ENCODE results near the gene INTS6.

GRCh38 chr13:51332566-51333361, 120.1 kb downstream of the INTS6 start:
- TF ChIP-seq SP1 (IDR thresholded peaks at IDR 0.05) = no peak
- no peak for TF ChIP-seq HDGF (IDR thresholded peaks at IDR 0.05; ENCODE audit: borderline replicate concordance)
- TF ChIP-seq LEF1 (IDR thresholded peaks at IDR 0.05; ENCODE audit: borderline replicate concordance) = no peak
- TF ChIP-seq NFRKB (IDR thresholded peaks at IDR 0.05) = no peak
- TF ChIP-seq, protein P1, sequence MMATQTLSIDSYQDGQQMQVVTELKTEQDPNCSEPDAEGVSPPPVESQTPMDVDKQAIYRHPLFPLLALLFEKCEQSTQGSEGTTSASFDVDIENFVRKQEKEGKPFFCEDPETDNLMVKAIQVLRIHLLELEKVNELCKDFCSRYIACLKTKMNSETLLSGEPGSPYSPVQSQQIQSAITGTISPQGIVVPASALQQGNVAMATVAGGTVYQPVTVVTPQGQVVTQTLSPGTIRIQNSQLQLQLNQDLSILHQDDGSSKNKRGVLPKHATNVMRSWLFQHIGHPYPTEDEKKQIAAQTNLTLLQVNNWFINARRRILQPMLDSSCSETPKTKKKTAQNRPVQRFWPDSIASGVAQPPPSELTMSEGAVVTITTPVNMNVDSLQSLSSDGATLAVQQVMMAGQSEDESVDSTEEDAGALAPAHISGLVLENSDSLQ (IDR thresholded peaks at IDR 0.05) = no peak
- TF ChIP-seq BHLHE40 (IDR thresholded peaks at IDR 0.05; ENCODE audit: borderline replicate concordance) = no peak
- TF ChIP-seq FOXK2 (IDR thresholded peaks at IDR 0.05) = no peak
- TF ChIP-seq ARNT (IDR thresholded peaks at IDR 0.05) = no peak
- TF ChIP-seq FOXM1 (IDR thresholded peaks at IDR 0.05; ENCODE audit: borderline replicate concordance) = no peak
- TF ChIP-seq CTBP1 (IDR thresholded peaks at IDR 0.05; ENCODE audit: borderline replicate concordance) = no peak

Data from HEK293T (cell line).